Measurements from ENCODE around the gene SOX6.
"Not testable (repeated sequence)": the region's sequence is repeated elsewhere in the genome, so short reads cannot be mapped to it uniquely, and the experiment has no call there.

The SOX6 gene

DNA sequence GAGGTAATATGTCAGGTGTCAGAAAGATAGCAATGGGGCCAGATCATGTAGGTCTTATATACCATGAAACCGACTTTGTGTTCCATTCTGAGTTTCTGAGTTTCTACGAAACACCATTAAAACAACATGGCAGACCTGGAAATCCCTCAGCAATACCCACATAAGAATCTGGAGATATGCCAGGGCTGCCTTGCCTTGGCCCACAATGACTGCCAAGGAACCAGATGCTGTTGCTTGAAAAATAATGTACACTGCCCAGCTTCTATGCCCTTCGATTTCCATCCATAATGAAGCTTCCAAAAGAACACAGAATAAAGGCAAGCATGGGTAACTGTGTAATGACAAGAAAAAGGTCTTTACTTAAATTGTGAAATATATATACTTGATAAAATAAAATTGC, 277.4 kb downstream of the SOX6 start:
- H3K27ac ChIP-seq = no peak overlapping the region
- TF ChIP-seq, protein P1, sequence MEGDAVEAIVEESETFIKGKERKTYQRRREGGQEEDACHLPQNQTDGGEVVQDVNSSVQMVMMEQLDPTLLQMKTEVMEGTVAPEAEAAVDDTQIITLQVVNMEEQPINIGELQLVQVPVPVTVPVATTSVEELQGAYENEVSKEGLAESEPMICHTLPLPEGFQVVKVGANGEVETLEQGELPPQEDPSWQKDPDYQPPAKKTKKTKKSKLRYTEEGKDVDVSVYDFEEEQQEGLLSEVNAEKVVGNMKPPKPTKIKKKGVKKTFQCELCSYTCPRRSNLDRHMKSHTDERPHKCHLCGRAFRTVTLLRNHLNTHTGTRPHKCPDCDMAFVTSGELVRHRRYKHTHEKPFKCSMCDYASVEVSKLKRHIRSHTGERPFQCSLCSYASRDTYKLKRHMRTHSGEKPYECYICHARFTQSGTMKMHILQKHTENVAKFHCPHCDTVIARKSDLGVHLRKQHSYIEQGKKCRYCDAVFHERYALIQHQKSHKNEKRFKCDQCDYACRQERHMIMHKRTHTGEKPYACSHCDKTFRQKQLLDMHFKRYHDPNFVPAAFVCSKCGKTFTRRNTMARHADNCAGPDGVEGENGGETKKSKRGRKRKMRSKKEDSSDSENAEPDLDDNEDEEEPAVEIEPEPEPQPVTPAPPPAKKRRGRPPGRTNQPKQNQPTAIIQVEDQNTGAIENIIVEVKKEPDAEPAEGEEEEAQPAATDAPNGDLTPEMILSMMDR (conservative IDR thresholded peaks at IDR 0.05) = no peak

DNA sequence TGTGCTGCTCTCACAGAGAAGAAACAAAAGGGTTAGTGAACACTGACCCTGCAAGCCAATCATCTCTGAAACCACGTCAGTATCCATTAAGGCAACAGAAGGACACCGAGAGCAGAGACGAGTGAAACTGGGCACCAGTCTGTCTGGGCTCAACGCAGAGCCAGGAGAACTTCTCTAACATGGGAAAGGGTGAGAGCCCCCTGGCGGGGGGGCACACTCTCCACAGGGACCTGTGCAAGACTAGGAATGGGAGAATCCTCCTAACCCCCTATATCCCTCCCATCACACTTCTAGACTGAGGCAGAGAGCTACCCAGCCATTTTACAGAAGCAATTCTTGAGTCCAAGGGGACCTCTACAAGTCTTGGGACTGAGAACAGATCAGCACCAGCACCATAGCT, 285.8 kb downstream of the SOX6 start:
- no peak overlapping the region for H3K27ac ChIP-seq
- TF ChIP-seq, protein P1 (conservative IDR thresholded peaks at IDR 0.05) = no peak

DNA sequence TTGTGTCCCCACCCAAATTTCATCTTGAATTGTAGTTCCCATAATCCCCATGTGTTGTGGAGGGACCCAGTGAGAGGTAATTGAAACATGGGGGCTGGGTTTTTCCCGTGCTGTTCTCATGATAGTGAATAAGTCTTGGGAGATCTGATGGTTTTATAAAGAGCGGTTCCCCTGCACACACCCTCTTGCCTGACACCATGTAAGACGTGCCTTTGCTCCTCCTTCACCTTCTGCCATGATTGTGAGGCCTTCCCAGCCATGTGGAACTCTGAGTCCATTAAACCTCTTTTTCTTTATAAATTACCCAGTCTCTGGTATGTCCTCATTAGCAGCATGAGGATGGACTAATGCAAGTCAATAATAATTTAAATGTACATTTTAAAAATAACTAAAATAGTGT, 289.1 kb downstream of the SOX6 start:
- not testable (repeated sequence) for H3K27ac ChIP-seq

DNA sequence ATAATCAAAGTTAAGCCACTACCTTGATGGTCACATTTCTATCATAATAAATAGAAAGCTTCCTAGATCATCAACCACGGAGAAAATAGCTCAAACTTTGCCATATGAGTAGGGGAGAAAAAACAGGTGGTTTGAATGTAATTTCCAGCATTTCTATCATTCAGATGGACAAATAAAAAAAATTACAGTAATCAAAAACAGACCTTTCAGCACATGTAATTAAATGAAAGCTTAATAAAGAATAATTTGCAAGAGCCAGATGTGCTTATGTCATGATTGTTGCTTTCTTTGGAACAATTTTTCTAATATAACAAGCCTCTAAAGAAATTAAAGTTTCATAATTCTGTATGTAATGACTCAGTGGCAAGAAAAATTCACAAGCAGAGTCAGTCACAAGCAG, 297.0 kb downstream of the SOX6 start:
- no peak overlapping the region for H3K27ac ChIP-seq
- TF ChIP-seq, protein P1 (conservative IDR thresholded peaks at IDR 0.05) = no peak

DNA sequence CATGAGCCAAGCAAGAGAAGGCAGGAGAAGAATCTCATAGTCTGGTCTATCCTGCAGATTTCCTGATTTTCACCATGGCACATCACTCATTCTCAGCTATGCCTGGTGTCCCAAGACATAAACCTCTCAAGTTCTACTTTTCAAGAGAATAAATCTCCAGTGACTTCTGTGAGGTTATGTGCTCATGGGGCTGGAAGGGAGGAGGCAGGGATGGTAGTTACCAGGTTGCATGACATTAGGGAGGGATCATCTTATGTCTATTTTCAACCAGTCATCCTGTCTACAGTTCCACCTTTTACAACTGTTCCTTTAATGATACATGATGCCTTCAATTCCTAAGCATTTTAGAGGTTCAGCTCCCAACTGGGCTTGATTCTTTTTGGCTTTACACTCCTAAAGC, 297.7 kb downstream of the SOX6 start:
- TF ChIP-seq, protein P1 (conservative IDR thresholded peaks at IDR 0.05) = no peak
- H3K27ac ChIP-seq = no peak overlapping the region

DNA sequence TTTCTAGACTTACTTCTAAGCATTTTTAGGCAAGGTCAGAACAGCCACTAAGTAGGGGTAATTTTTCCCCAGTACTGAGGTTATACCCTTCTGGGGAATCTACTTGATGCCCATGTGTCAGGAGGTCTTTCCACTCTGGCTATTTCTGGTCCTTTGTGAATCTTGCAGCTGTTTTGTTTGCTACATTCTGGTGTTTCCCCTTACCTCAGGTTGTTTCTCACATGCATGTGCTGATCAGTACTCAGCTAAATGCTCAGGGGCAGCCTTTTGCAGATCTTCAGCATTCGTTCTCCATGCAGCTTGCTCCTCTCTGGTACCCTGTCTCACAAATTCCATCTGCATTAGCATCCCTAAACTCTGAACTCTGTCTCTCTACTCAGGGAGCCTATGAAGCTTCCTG, 303.6 kb downstream of the SOX6 start:
- TF ChIP-seq, protein P1 (conservative IDR thresholded peaks at IDR 0.05) = no peak
- no peak overlapping the region for H3K27ac ChIP-seq

DNA sequence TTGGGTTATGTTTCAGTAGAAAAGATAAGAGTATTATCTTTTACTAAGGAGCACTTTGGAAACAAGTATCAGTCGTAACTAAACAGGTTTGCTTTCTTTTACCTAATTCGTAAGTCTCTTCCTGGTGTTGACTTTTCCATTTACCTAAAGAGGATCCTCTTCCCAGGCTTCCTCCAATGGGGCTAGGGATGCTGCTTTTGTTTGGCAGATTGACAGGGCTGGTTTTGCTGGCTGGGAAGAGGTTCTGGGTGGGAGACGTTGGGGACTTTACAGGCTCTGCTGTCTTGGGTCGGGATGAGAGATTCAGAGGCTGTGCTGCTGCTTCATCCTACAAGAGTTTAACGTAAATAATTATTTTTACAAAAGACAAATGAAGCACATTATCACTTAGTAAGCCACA, 306.7 kb downstream of the SOX6 start:
- no peak overlapping the region for H3K27ac ChIP-seq
- TF ChIP-seq, protein P1 (conservative IDR thresholded peaks at IDR 0.05) = no peak

DNA sequence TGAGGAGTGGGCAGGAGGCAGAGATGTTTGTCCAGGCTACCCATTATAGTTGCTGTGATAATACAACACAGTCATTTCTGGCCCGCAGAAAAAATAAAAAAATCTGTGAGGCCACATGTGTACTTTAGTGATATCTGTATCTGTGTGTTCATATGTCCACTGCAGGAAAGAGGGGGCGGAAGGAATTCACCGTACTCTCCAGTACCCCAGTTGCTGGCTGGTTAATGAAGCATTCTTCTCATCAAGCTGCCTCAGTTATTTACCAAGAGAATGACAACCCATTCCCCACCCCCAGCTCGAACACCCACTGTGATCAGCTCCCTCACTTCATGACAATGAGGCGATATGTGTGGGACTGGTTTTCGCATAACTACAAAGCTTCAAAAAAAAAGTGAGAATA, 309.3 kb downstream of the SOX6 start:
- no peak overlapping the region for H3K27ac ChIP-seq
- TF ChIP-seq, protein P1 (conservative IDR thresholded peaks at IDR 0.05) = no peak
